PC-9 (cell line): Measurements from ENCODE around the gene MSI2.

Experiments
- EZH2 ChIP-seq: fragments of 200-600 bp; sonication (generic); IDR thresholded peaks from 2 replicates; pipeline ENCODE4 v1.8.0; 2017; ENCODE audit warnings: antibody characterized with exemption, low read depth
- TF ChIP-seq, protein P1 (sequence below): fragments of 200-600 bp; sonication (generic); conservative IDR thresholded peaks from 2 replicates; pipeline ENCODE4 v1.6.1; 2017; ENCODE audit warnings: mixed run types, antibody characterized with exemption, mild to moderate bottlenecking, moderate library complexity

GRCh38 chr17:57251211-57251787 lies 5.0 kb upstream of the MSI2 start:
- TF ChIP-seq, protein P1, sequence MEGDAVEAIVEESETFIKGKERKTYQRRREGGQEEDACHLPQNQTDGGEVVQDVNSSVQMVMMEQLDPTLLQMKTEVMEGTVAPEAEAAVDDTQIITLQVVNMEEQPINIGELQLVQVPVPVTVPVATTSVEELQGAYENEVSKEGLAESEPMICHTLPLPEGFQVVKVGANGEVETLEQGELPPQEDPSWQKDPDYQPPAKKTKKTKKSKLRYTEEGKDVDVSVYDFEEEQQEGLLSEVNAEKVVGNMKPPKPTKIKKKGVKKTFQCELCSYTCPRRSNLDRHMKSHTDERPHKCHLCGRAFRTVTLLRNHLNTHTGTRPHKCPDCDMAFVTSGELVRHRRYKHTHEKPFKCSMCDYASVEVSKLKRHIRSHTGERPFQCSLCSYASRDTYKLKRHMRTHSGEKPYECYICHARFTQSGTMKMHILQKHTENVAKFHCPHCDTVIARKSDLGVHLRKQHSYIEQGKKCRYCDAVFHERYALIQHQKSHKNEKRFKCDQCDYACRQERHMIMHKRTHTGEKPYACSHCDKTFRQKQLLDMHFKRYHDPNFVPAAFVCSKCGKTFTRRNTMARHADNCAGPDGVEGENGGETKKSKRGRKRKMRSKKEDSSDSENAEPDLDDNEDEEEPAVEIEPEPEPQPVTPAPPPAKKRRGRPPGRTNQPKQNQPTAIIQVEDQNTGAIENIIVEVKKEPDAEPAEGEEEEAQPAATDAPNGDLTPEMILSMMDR, result no peak
- no peak for TF ChIP-seq EZH2
